HG02678 (cell line): Measurements from ENCODE around the gene TXNRD2.
"Not testable (repeated sequence)": the region's sequence is repeated elsewhere in the genome, so short reads cannot be mapped to it uniquely, and the experiment has no call there.

ENCODE experiments used
- ATAC-seq: cut with Tn5 transposase; IDR thresholded peaks from one replicate; pipeline ENCODE4 v1.9.1; 2021; ENCODE audit warnings: mild to moderate bottlenecking, moderate library complexity; ENCODE audit not compliant: unreplicated experiment

Gene TXNRD2

DNA sequence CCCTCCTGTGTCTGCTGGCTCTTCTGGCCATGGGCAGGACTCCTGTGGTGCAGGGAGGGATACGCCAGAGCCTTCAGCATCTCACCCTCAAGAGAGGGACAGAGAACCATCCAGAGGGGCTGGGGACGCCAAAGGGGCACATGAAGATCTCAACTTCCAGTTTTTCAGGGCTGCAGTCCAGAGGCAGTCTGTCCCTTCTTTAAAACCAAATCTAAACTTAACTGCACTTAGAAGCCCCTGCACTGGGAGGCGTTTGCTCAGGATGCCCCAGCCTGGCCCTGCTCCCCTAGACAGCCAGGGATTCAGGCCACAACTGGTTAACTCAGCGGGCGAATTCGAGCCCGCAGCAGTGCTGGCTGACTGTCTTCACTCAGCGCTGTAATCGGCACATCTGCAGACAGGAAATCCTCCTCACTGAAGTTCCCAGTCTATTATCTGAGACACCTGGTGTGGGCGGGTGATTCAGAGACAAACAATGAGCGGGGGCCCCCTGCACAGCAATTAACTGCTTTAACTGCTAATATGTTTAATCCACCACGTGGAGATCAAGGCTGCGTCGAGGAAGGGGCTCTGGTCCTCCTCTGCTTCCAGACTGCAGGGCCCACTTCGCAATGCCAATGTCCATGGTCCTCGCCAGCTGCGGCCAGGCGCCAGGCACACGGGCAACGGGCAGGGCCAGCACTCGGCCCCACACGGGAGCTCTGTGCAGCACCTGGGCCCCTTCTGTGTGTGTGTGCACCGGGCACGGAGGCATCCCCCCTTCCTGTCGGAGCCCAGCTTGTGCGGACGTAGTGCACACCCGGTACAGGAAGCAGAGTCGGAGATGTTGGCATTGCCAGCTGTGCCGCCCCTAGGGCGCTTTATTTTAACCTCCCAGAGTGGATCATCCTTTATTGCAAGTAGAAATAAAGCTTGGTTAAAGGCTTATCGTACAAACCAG is 50.0 kb downstream of the TXNRD2 start:
- ATAC-seq, result peak; percentile 74

DNA sequence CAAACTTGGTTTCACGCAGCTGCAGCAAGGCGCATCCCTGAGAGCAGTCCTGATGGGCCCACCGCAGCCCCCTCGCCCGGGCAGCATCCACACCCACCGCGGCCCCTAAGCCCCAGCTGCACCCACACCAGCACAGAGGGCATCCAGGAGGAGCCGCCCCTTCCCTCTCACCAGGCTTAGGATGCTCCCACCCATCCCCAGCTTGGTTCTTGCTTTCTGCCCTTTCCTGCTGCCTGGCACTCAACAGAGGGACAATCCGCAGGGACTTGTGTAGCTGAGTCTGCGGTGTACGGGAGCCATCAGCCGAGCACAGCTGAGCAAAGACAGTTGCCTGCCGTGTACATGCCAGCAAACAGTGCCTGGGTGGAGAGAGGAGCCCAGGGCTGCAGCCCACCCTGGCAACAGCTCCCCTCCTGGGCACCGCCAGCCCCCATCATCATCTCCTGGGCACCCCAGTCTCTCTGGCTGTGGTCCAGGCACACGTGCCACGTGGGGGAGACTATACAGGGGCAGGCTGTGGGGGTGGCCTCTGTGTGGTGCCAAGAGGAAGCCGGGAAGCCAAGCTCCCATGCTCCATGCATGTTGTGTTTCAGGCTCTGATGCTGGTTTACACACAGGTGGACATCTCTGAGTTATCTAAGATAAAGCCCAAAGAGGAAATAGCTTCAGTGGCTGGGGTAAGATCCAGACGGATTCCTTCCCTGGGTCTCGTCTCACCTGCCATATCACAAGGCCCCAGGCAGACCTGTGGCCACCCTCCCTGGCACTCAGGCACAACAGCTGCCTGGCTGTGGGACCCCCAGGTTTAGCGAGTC is 50.9 kb downstream of the TXNRD2 start:
- no peak for ATAC-seq

DNA sequence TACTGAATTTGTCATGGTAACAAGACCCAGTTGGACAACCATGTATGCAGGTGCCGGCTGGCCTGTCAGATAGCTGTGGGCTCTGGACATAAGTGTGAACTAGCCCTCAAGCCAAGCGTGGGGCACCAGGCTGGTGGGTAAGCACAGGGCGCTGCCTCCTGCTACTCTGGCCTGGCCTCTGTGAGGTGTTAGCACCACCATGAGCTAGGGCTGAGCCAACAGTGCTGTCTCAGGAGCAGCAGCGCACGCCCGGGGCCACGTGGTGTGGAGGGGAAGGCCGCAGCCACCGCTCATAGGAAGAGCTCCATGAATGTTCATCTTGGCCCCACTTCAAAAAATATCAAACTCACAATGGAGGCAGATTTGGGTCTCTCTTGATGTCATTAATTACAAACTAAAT is 51.7 kb downstream of the TXNRD2 start:
- no peak for ATAC-seq

- ATAC-seq, result no peak
Observed at GRCh38 chr22:19888131-19888746, 53.4 kb downstream of the TXNRD2 start.

GRCh38 chr22:19887256-19887985 is 54.2 kb downstream of the TXNRD2 start:
- ATAC-seq, result no peak

DNA sequence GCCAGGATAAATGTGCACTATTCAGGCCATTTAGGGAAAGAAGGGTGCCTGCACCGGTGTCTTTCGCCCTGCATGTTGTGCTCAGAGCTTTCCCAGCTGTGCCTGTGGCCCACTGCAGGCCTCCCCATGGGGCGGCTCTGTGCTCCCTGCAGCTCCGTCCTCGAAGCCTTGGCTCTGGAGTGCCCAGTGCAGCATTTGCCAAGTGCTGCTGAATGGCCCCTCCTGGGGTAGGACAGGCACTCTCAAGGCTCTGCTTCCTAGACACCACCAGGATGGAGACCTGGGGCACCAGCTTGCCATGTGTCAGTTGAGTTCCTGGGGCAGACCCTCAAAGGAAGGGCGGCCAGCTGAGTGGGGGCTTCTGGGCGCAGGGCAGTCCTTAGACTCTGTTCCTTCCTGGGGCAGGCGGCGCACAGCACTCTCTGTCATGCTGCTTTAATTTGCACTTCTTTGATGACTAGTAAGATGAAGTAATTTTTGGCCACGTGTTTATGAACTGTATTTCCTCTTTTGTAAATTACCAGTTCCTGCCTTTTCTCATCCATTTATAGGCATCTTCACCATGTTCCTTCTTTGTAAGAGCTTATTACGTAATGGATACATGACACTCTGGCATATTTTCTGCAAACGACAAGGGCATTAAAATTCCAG is 54.9 kb downstream of the TXNRD2 start:
- no peak for ATAC-seq

DNA sequence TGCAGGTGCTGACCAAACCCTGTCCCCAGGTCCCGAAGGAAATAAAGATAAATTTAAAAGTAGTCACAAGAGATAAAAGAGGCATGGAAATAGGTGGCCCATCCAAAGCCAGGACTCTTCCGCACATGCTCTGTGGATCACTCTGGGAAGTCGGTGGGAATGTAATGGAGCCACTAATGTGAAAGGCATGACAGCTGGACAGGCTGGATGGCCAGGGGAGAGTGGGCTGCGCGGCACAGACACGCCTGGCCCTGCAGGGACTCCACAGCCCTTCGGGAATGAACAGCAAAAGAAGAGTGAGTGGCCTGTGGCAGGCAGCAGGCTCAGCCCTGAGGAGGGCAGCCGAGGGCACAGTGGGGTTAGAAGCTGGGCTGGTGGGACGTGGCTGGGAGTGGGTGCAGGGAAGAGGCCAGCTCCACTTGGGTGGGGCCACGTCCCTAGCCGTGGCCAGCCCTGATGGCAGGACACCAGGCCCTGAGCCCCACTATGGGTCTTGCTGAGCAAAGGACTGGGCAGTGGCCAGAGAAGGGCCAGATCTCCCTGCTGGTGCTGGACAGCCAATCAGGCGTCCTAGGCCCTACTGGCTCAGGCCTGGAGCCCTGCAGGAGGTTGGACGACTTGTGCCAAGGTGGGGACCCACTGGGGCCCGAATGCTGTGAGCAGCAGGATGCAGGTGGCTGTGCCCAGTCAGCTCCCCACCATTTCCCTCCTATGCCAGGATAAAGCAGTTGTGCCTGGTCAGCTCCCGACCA is 55.6 kb downstream of the TXNRD2 start:
- no peak for ATAC-seq

- no peak for ATAC-seq
Observed at GRCh38 chr22:19884954-19885751, 56.5 kb downstream of the TXNRD2 start.

- no peak for ATAC-seq
Observed at GRCh38 chr22:19884161-19884953, 57.3 kb downstream of the TXNRD2 start.

DNA sequence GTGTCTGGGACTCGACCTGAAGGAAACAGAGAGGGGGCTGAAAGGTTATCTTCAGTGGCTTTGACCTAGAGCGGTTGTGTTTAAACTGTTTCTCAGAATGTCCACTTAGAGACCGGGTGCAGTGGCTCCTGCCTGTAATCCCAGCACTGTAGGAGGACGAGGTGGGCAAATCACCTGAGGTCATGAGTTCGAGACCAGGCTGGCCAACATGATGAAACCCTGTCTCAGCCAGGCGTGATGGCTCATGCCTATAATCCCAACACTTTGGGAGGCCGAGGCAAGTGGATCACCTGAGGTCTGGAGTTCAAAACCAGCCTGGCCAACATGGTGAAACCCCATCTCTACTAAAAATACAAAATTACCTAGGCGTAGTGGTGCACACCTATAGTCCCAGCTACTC is 58.2 kb downstream of the TXNRD2 start:
- ATAC-seq, result not testable (repeated sequence)

DNA sequence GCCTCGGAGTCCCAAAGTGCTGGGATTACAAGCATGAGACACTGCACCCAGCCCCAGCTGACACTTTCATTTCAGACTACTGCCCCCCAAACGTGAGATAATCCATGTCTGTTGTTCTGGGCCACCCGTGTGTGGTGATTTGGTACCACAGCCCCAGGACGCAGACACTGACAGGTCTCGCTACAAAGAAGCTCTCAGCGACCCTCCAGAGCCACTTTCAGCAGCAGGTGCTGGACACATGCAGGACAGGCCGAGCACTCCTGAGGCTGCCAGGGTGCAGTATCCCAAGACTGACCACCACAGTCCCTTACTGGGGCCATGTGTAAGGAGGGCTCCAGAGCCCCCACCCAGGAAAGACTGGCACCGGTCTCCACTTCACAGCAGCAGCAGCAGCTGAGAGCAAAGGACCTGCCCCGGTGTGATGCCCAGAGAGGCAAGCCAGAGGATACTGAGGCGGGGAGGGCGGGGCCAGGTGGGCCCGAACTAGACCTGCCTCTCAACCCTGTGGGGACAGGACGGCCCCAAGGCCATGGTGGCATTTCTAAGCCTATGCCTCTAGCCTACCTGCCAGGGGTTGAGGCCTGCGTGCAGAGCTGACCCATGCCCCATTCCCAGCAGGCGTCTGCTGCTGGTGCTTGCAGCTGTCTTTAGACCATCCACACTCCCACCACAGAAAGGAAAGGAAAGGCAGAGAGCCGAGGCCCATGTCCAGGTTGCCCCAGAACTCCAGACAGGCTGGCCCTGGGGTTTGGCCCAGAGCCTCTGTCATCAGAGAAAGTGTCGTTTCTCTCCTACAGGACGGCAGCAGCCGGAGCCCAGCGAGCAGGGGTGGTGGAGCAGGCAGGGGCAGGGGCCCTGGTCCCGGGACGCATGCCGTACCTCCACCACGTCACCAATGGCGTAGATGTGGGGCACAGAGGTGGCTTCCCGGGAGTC is 58.9 kb downstream of the TXNRD2 start:
- ATAC-seq, result no peak

DNA sequence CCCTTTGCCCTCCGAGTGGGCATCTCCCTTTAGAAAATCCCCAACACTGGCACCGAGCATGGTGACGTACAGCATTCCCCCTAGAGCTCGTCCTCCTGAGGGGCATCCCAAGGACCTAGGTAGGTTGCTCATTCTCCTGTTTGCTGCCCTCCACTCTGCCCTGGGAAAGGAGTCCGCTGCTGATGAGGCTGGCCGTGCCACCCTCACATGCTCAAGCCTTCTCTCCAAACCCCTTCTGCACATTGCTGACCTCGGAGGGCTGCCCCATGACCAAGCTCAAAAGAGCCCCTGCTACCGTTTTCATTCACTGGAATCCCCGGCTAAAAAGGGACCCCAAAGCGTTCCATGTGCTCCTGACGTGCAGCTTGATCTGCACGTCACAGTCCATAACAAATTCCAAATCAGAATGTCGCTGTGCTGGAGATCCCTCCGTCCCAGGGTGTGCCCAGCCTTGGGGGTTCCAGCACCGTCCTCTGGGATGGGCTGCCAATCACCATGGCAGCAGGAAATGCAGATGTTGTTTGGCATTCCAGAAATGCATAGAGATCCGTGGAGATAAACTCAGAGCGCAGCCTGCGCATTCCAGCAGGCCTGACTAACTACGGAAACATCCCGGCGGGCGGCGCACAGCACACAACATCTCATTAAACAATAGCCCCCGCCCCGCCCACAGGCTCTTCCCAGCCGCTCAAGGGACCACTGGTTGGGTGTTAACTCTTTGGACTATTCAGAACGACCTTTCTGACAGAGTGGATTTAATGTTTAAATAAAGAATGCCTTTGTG is 60.6 kb downstream of the TXNRD2 start:
- no peak for ATAC-seq

DNA sequence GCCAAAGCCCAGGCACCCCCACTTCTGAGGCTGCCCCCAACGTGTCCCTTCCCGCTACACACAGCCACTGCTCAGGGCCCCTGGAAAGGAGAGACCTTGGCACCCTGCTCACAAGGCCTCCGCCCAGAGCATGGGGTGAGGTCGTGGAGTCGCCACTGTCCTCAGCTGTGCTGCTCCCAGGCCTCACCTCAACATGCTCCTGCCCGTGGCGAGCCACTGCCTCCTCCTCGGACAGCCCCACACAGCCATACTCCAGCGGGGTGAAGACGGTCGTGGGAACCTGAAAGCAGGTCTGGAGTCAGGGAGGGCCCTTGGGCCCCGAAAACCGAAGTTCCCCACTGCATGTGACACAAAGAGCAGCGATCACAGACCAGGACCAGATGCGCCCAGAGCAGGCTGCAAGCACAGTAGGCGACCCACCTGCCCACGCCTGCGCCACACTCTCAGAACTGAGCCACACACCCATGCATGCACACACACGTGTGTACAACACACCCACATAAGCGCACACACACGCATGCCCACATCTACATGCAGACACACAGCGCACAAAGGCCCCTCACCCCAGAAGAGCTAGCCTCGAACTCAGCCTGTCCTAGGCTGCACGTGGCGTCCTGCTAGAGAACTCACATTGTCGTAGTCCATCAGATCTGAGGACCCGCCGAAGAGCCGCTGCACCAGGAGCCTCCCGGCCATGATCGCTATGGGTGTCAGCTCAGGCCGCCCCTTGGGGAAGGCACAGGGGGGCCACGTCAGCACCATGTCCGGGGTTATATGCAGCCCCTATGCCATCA is 61.4 kb downstream of the TXNRD2 start:
- ATAC-seq, result no peak

DNA sequence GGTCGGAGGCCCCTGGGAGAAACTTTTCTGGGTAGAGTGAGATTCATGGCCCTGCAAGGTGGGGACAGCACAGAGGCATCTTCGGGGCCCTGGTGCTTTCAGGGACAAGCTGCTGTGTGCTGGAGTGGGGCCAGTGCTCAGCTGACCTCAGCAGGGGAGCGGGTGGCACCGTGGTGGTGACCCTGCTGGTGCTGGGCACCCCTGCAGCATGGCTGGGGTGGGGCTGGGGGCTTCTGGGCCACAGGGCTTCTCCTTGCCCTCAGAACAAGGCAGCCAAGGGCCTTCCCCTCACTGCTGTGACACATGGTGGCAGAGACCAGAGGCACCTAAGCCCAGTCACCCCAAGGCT is 62.0 kb downstream of the TXNRD2 start:
- no peak for ATAC-seq

GRCh38 chr22:19879246-19879570 is 62.4 kb downstream of the TXNRD2 start:
- no peak for ATAC-seq
